HL-60 (cell line): Measurements from ENCODE around the gene SH3RF3.

ENCODE experiments used
- GABPA ChIP-seq: IDR thresholded peaks from 2 replicates; pipeline ENCODE4 v1.6.1; 2012; ENCODE audit warnings: low read depth
- POLR2AphosphoS5 ChIP-seq: IDR thresholded peaks from 2 replicates; pipeline ENCODE4 v1.6.1; 2012; ENCODE audit warnings: low read depth
- TF ChIP-seq, protein P1 (sequence below): IDR thresholded peaks from one replicate; pipeline ENCODE4 v1.5.1; 2011; ENCODE audit warnings: low read length, control low read depth, inconsistent platforms; ENCODE audit not compliant: insufficient read depth

DNA sequence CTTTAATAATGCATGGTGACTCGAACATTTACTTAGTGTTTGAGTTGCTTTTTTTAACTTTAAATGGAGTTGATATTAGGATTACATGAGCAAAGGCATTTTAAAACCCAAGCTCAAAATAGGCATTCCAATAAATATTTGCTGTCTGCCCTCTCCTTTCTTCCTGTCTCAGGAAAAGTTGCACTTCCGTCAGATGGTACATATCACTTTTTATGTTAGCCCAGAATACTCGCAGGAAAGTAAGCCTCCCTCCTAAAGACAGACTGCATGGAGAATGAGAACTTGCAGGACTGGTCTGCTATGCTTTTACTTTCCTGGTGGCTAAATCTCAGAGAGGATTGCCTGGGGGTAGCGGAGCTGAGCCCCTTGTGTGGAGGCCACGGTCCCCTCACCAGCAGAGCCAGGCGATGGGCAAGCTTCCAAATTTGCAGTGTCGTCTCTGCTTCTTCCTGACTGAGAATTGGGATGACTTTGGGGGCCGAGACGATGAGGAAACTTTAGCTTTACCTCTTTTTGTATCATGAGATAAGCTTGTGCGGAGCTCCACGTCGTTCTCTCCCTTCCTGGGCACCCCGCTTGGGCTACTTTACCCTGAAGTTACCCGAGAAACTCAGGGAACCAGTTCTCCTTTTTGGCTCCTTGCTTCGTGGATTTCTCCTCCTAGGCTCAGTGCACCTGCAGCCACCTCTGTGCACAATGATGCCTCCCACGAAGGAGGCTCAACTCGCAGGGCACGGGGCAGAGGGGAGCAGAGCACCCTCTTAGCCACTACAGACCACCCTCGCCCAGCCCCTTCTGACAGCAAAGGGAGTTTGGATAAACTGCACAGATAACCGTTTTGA, 223.3 kb downstream of the SH3RF3 start:
- TF ChIP-seq GABPA (no peak), POLR2AphosphoS5 (no peak)
- TF ChIP-seq, protein P1, sequence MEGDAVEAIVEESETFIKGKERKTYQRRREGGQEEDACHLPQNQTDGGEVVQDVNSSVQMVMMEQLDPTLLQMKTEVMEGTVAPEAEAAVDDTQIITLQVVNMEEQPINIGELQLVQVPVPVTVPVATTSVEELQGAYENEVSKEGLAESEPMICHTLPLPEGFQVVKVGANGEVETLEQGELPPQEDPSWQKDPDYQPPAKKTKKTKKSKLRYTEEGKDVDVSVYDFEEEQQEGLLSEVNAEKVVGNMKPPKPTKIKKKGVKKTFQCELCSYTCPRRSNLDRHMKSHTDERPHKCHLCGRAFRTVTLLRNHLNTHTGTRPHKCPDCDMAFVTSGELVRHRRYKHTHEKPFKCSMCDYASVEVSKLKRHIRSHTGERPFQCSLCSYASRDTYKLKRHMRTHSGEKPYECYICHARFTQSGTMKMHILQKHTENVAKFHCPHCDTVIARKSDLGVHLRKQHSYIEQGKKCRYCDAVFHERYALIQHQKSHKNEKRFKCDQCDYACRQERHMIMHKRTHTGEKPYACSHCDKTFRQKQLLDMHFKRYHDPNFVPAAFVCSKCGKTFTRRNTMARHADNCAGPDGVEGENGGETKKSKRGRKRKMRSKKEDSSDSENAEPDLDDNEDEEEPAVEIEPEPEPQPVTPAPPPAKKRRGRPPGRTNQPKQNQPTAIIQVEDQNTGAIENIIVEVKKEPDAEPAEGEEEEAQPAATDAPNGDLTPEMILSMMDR, result no peak
